Vagina (tissue), 2 donors: ENCODE data around the gene CREBZF. TPM values are rescaled to one million over a fixed set of nuclear protein-coding genes. Genes with fewer than 3 reads are reported as not detected.
A peak's percentile ranks its signal among the peaks of the same experiment; 100 is the strongest.

ENCODE experiments used
- DNase-seq, 2 donors: peaks; one replicate each; pipeline ENCODE4 v3.0.0-alpha.2; 2017; ENCODE audit errors: extremely low spot score in 2 of 2
- H3K27ac ChIP-seq: fragments of 200-600 bp; sonication (generic); one replicate; pipeline ENCODE4 v1.5.1; 2019
- H3K27me3 ChIP-seq: fragments of 200-600 bp; sonication (generic); one replicate; pipeline ENCODE4 v1.5.1; 2019
- H3K36me3 ChIP-seq, 2 donors: fragments of 200-600 bp; sonication (generic); one replicate each; pipeline ENCODE4 v1.5.1; 2017 to 2019
- H3K4me1 ChIP-seq: fragments of 200-600 bp; sonication (generic); one replicate; pipeline ENCODE4 v1.5.1; 2019
- H3K4me3 ChIP-seq, 2 donors: fragments of 200-600 bp; sonication (generic); 1 replicate in 1 of 2; 2 replicates in 1 of 2; pipeline ENCODE4 v1.5.1; 2016 to 2019
- H3K9me3 ChIP-seq: fragments of 200-600 bp; sonication (generic); one replicate; pipeline ENCODE4 v1.5.1; 2019
- CTCF ChIP-seq, 3 experiments: fragments of 450-650 bp in 2 of 3; fragments of 200-600 bp in 1 of 3; sonication (generic) in 1 of 3; IDR thresholded peaks; one replicate each; pipeline ENCODE4 v1.5.1; 2017 to 2019; ENCODE audit warnings: antibody characterized with exemption in 3 of 3, mild to moderate bottlenecking in 2 of 3, moderate library complexity in 2 of 3
- POLR2A ChIP-seq, 2 donors: fragments of 450-650 bp; IDR thresholded peaks; one replicate each; pipeline ENCODE4 v1.6.1; 2017; ENCODE audit warnings: antibody characterized with exemption in 2 of 2, mild to moderate bottlenecking in 2 of 2, moderate library complexity in 2 of 2
- POLR2AphosphoS5 ChIP-seq, 2 donors: sonication (generic); formaldehyde crosslinking; IDR thresholded peaks; one replicate each; pipeline ENCODE4 v1.9.0; 2017; ENCODE audit warnings: antibody characterized with exemption in 2 of 2, mild to moderate bottlenecking in 2 of 2, low read depth in 1 of 2; ENCODE audit not compliant: insufficient read depth in 1 of 2
- intact Hi-C: fragments of 100-400 bp; cut with DNase I; formaldehyde crosslinking; loops from one replicate; pipeline ENCODE4 v1.15.1; 2023
- total RNA-seq: library from RNA; depleted of rRNA; stranded (reverse); fragments of >200 nt; gene quantifications from one replicate; pipeline ENCODE4 v1.2.3, GENCODE V29; 2016

The CREBZF gene
- total RNA-seq, 1 donor from 2014 or later: 60.9 TPM

GRCh38 chr11:85628771-85629341 lies 36.1 kb downstream of the CREBZF start:
- no peaks in the 10 kb centered on the region for H3K27me3 ChIP-seq

GRCh38 chr11:85627998-85628770 lies 36.7 kb downstream of the CREBZF start, which contains the start of gene TMEM126B:
TSS of gene TMEM126B (plus strand) at chr11:85628593. CDS start at chr11:85628608, 15 bp downstream.
- peak within 1 kb of the TSS; percentile 94 for H3K27ac ChIP-seq
- intact Hi-C loops: loop anchor here (2.0 kb wide), 1 partner anchor 37 kb away; the partner anchor contains the start of gene CREBZF
- no peaks in the 10 kb centered on the region for H3K9me3 ChIP-seq
- no peaks in the 10 kb centered on the region for H3K27me3 ChIP-seq
- H3K4me1 ChIP-seq: peaks cover 15% of the 10 kb centered on the region
- peak; percentile 97 to 99 for DNase-seq
- peak within 1 kb of the TSS; percentile 65 to 77 for H3K4me3 ChIP-seq
- no peaks in the 10 kb centered on the region for H3K36me3 ChIP-seq
- TF ChIP-seq CTCF (IDR thresholded peaks at IDR 0.05): no peak
- peak; percentile 96 to 97 for TF ChIP-seq POLR2AphosphoS5 (IDR thresholded peaks at IDR 0.05; ENCODE audit: insufficient read depth in 1 of 2, low read depth in 1 of 2)
- TF ChIP-seq POLR2A (IDR thresholded peaks at IDR 0.05): peak in 1 of 2 donors; percentile 92

More at GRCh38 chr11:85628771-85629341, 36.1 kb downstream of the CREBZF start:
- H3K27ac ChIP-seq: peak overlapping the region; percentile 72
- DNase-seq: no peak
- TF ChIP-seq CTCF (IDR thresholded peaks at IDR 0.05) (no peak), POLR2A (IDR thresholded peaks at IDR 0.05) (no peak), POLR2AphosphoS5 (IDR thresholded peaks at IDR 0.05; ENCODE audit: insufficient read depth in 1 of 2, low read depth in 1 of 2) (no peak)
- H3K4me1 ChIP-seq: peaks cover 15% of the 10 kb centered on the region
- no peaks in the 10 kb centered on the region for H3K36me3 ChIP-seq
- intact Hi-C loops: loop anchor here (2.0 kb wide), 1 partner anchor 36 kb away; the partner anchor contains the start of gene CREBZF
- H3K4me3 ChIP-seq: peak overlapping the region; percentile 65 to 77
- no peaks in the 10 kb centered on the region for H3K9me3 ChIP-seq

- H3K9me3 ChIP-seq: no peaks in the 10 kb centered on the region
- H3K27me3 ChIP-seq: no peaks in the 10 kb centered on the region
- H3K4me1 ChIP-seq: peaks cover 15% of the 10 kb centered on the region
- H3K36me3 ChIP-seq: no peaks in the 10 kb centered on the region
- peak within 1 kb of the TSS; percentile 94 for H3K27ac ChIP-seq
- H3K4me3 ChIP-seq: peak within 1 kb of the TSS; percentile 65 to 77
- no peak for DNase-seq
- intact Hi-C loops: no loop called here
- TF ChIP-seq CTCF (IDR thresholded peaks at IDR 0.05) (no peak), POLR2A (IDR thresholded peaks at IDR 0.05) (no peak), POLR2AphosphoS5 (IDR thresholded peaks at IDR 0.05; ENCODE audit: insufficient read depth in 1 of 2, low read depth in 1 of 2) (no peak)
Measured at GRCh38 chr11:85627332-85627997, 37.5 kb downstream of the CREBZF start, which contains the start of gene DLG2. TSS of gene DLG2 (minus strand) at chr11:85627344.

GRCh38 chr11:85626496-85626895 lies 38.4 kb downstream of the CREBZF start:
- Histone ChIP-seq H3K27me3 (no peaks in the 10 kb centered on the region), H3K36me3 (no peaks in the 10 kb centered on the region), H3K27ac (peak overlapping the region; percentile 94), H3K9me3 (no peaks in the 10 kb centered on the region), H3K4me1 (peaks cover 15% of the 10 kb centered on the region), H3K4me3 (peak overlapping the region; percentile 65 to 77)
- no peak for TF ChIP-seq CTCF (IDR thresholded peaks at IDR 0.05)
- no peak for TF ChIP-seq POLR2AphosphoS5 (IDR thresholded peaks at IDR 0.05; ENCODE audit: insufficient read depth in 1 of 2, low read depth in 1 of 2)
- TF ChIP-seq POLR2A (IDR thresholded peaks at IDR 0.05): no peak
- intact Hi-C loops: no loop called here
- DNase-seq: no peak
